ENCODE results near the gene ADAM12. TPM values are rescaled to one million over a fixed set of nuclear protein-coding genes. Genes with fewer than 3 reads are reported as not detected.

The ADAM12 gene
- polyA plus RNA-seq, 1 donor from 2014 or later = 0.09 TPM

DNA sequence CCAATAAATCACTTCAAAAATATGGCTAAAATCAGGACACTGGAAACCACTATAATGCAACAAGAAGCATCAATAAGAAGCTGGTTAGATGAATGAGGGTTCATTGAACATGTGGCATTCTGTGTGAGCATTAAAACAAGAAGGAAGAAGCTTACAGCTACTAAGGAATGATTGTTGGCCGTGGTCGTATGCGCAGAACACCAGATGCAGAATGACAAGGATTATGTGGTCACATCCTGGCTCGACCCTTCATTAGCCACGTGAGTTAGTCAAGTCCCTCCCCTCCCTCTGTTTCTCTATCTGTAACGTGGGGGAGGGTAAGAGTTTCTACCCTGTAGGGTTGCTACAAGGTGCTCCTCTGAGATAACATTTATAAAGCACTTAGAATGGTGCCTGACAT lies 174.3 kb downstream of the ADAM12 start:
- no peaks in the 10 kb centered on the region for H3K9me3 ChIP-seq (ENCODE audit: low read length)
- H3K27me3 ChIP-seq (ENCODE audit: insufficient read depth, low read depth, low read length) = no peaks in the 10 kb centered on the region
- H2AFZ ChIP-seq (ENCODE audit: low read depth, low read length) = no peak overlapping the region
- no peak overlapping the region for H3K9ac ChIP-seq (ENCODE audit: low read length)
- H3K4me2 ChIP-seq (ENCODE audit: low read length) = no peak overlapping the region
- H4K20me1 ChIP-seq (ENCODE audit: insufficient read depth) = no peaks in the 10 kb centered on the region
- no peak for TF ChIP-seq RAD21 (conservative IDR thresholded peaks at IDR 0.05)
- no peak for TF ChIP-seq TAF1 (IDR thresholded peaks at IDR 0.05; ENCODE audit: low read depth)
- no peak for TF ChIP-seq CTCF (IDR thresholded peaks at IDR 0.05; ENCODE audit: poor library complexity, severe bottlenecking)
- TF ChIP-seq, protein P1, sequence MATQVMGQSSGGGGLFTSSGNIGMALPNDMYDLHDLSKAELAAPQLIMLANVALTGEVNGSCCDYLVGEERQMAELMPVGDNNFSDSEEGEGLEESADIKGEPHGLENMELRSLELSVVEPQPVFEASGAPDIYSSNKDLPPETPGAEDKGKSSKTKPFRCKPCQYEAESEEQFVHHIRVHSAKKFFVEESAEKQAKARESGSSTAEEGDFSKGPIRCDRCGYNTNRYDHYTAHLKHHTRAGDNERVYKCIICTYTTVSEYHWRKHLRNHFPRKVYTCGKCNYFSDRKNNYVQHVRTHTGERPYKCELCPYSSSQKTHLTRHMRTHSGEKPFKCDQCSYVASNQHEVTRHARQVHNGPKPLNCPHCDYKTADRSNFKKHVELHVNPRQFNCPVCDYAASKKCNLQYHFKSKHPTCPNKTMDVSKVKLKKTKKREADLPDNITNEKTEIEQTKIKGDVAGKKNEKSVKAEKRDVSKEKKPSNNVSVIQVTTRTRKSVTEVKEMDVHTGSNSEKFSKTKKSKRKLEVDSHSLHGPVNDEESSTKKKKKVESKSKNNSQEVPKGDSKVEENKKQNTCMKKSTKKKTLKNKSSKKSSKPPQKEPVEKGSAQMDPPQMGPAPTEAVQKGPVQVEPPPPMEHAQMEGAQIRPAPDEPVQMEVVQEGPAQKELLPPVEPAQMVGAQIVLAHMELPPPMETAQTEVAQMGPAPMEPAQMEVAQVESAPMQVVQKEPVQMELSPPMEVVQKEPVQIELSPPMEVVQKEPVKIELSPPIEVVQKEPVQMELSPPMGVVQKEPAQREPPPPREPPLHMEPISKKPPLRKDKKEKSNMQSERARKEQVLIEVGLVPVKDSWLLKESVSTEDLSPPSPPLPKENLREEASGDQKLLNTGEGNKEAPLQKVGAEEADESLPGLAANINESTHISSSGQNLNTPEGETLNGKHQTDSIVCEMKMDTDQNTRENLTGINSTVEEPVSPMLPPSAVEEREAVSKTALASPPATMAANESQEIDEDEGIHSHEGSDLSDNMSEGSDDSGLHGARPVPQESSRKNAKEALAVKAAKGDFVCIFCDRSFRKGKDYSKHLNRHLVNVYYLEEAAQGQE (IDR thresholded peaks at IDR 0.05; ENCODE audit: borderline replicate concordance) = no peak
- no peak for TF ChIP-seq MXI1 (conservative IDR thresholded peaks at IDR 0.05; ENCODE audit: poor library complexity, severe bottlenecking)
- no peak for TF ChIP-seq POLR2AphosphoS5 (IDR thresholded peaks at IDR 0.05)
- no peak for TF ChIP-seq EZH2 (IDR thresholded peaks at IDR 0.05; ENCODE audit: borderline replicate concordance, insufficient read depth, low read length, poor library complexity, severe bottlenecking)
- TF ChIP-seq EP300 (conservative IDR thresholded peaks at IDR 0.05; ENCODE audit: poor library complexity, severe bottlenecking) = no peak
- no peak for TF ChIP-seq SMC3 (conservative IDR thresholded peaks at IDR 0.05; ENCODE audit: poor library complexity)
- H3K36me3 ChIP-seq (ENCODE audit: insufficient read depth, low read length) = no peaks in the 10 kb centered on the region
- no peaks in the 10 kb centered on the region for H3K9me2 ChIP-seq (ENCODE audit: insufficient read depth, low read length)
- H3F3A ChIP-seq (ENCODE audit: insufficient read depth, low read length, poor library complexity, severe bottlenecking) = no peaks in the 10 kb centered on the region
- H3K79me2 ChIP-seq (replicated peaks; ENCODE audit: insufficient read depth, low read length) = no peaks in the 10 kb centered on the region
- no peak overlapping the region for H3K27ac ChIP-seq (ENCODE audit: low read length)
- no peak overlapping the region for H3K4me3 ChIP-seq (ENCODE audit: low read length)

DNA sequence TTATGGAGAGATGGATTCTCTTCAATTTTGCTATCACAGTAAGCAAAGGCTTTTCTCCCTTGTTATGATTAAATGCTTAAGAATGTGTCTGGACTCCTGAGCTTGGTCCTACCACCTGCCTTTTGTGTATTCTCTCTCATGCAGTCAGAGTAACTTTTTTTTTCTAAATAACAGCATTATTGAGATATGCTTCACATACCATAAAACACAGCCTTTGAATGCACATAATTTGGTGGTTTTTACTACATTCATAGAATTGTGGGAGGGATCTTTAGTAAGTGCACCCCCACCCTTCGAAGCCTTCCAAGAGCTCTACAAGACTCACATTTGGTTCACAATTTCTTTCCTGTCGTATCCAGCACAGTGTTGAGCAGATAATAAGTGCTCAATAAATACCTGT lies 175.5 kb downstream of the ADAM12 start:
- Histone ChIP-seq H3K36me3 (ENCODE audit: insufficient read depth, low read length) (no peaks in the 10 kb centered on the region), H3K4me3 (ENCODE audit: low read length) (no peak overlapping the region), H3K4me2 (ENCODE audit: low read length) (no peak overlapping the region), H3K79me2 (replicated peaks; ENCODE audit: insufficient read depth, low read length) (no peaks in the 10 kb centered on the region), H2AFZ (ENCODE audit: low read depth, low read length) (no peak overlapping the region), H3K27me3 (ENCODE audit: insufficient read depth, low read depth, low read length) (no peaks in the 10 kb centered on the region), H3K9me3 (ENCODE audit: low read length) (no peaks in the 10 kb centered on the region), H3K9ac (ENCODE audit: low read length) (no peak overlapping the region), H3F3A (ENCODE audit: insufficient read depth, low read length, poor library complexity, severe bottlenecking) (no peaks in the 10 kb centered on the region), H3K27ac (ENCODE audit: low read length) (no peak overlapping the region), H4K20me1 (ENCODE audit: insufficient read depth) (no peaks in the 10 kb centered on the region), H3K9me2 (ENCODE audit: insufficient read depth, low read length) (no peaks in the 10 kb centered on the region)
- TF ChIP-seq RAD21 (conservative IDR thresholded peaks at IDR 0.05) (no peak), TAF1 (IDR thresholded peaks at IDR 0.05; ENCODE audit: low read depth) (no peak), POLR2AphosphoS5 (IDR thresholded peaks at IDR 0.05) (no peak)
